ENCODE results near the gene CSPG4.

CSPG4 gene

GRCh38 chr15:75650908-75651809, 61.5 kb downstream of the CSPG4 start:
- H3K4me2 ChIP-seq (ENCODE audit: low read depth, low read length): no peak overlapping the region
- H3K9me3 ChIP-seq (replicated peaks; ENCODE audit: insufficient read depth, low read length): no peaks in the 10 kb centered on the region
- no peaks in the 10 kb centered on the region for H3K9me2 ChIP-seq (replicated peaks; ENCODE audit: insufficient read depth, low read length)
- no peak overlapping the region for H3K4me3 ChIP-seq (ENCODE audit: low read length)
- no peaks in the 10 kb centered on the region for H3K79me2 ChIP-seq (ENCODE audit: low read length)
- no peak for DNase-seq
- no peak overlapping the region for H3K27ac ChIP-seq (ENCODE audit: low read length)
- H3F3A ChIP-seq (ENCODE audit: insufficient read depth, low read length): no peaks in the 10 kb centered on the region
- no peak for TF ChIP-seq EZH2phosphoT487 (IDR thresholded peaks at IDR 0.05; ENCODE audit: low read length)
- TF ChIP-seq EZH2 (optimal IDR thresholded peaks at IDR 0.05; ENCODE audit: low read depth, low read length): no peak
- no peak for TF ChIP-seq CTCF (IDR thresholded peaks at IDR 0.05; ENCODE audit: low read length)
- H4K20me1 ChIP-seq (ENCODE audit: insufficient read depth, low read length): no peaks in the 10 kb centered on the region
- H3K9ac ChIP-seq (ENCODE audit: low read length): no peak overlapping the region
- H3K27me3 ChIP-seq (replicated peaks; ENCODE audit: insufficient read depth, low read length): peaks cover 24% of the 10 kb centered on the region
- no peaks in the 10 kb centered on the region for H3K36me3 ChIP-seq (replicated peaks; ENCODE audit: insufficient read depth, low read length)
- H2AFZ ChIP-seq (ENCODE audit: low read length): no peak overlapping the region
- no peaks in the 10 kb centered on the region for H3K4me1 ChIP-seq (ENCODE audit: low read length)

- Histone ChIP-seq H3K79me2 (ENCODE audit: low read length) (no peaks in the 10 kb centered on the region), H3K4me3 (ENCODE audit: low read length) (no peak overlapping the region), H2AFZ (ENCODE audit: low read length) (no peak overlapping the region), H3K9me2 (replicated peaks; ENCODE audit: insufficient read depth, low read length) (no peaks in the 10 kb centered on the region), H3K4me2 (ENCODE audit: low read depth, low read length) (no peak overlapping the region), H4K20me1 (ENCODE audit: insufficient read depth, low read length) (no peaks in the 10 kb centered on the region), H3K9me3 (replicated peaks; ENCODE audit: insufficient read depth, low read length) (no peaks in the 10 kb centered on the region), H3K36me3 (replicated peaks; ENCODE audit: insufficient read depth, low read length) (no peaks in the 10 kb centered on the region), H3K4me1 (ENCODE audit: low read length) (no peaks in the 10 kb centered on the region), H3K27me3 (replicated peaks; ENCODE audit: insufficient read depth, low read length) (peaks cover 28% of the 10 kb centered on the region), H3K27ac (ENCODE audit: low read length) (no peak overlapping the region), H3K9ac (ENCODE audit: low read length) (no peak overlapping the region), H3F3A (ENCODE audit: insufficient read depth, low read length) (no peaks in the 10 kb centered on the region)
- DNase-seq: no peak
- TF ChIP-seq EZH2 (optimal IDR thresholded peaks at IDR 0.05; ENCODE audit: low read depth, low read length): no peak
- no peak for TF ChIP-seq EZH2phosphoT487 (IDR thresholded peaks at IDR 0.05; ENCODE audit: low read length)
- no peak for TF ChIP-seq CTCF (IDR thresholded peaks at IDR 0.05; ENCODE audit: low read length)
Observed at GRCh38 chr15:75649848-75650247, 62.8 kb downstream of the CSPG4 start.

GRCh38 chr15:75649045-75649761, 63.4 kb downstream of the CSPG4 start:
- H2AFZ ChIP-seq (ENCODE audit: low read length): no peak overlapping the region
- no peak overlapping the region for H3K27ac ChIP-seq (ENCODE audit: low read length)
- H3K4me2 ChIP-seq (ENCODE audit: low read depth, low read length): no peak overlapping the region
- no peaks in the 10 kb centered on the region for H3K79me2 ChIP-seq (ENCODE audit: low read length)
- H3K27me3 ChIP-seq (replicated peaks; ENCODE audit: insufficient read depth, low read length): peaks cover 32% of the 10 kb centered on the region
- H4K20me1 ChIP-seq (ENCODE audit: insufficient read depth, low read length): no peaks in the 10 kb centered on the region
- no peak for TF ChIP-seq EZH2phosphoT487 (IDR thresholded peaks at IDR 0.05; ENCODE audit: low read length)
- no peak for TF ChIP-seq CTCF (IDR thresholded peaks at IDR 0.05; ENCODE audit: low read length)
- no peak for TF ChIP-seq EZH2 (optimal IDR thresholded peaks at IDR 0.05; ENCODE audit: low read depth, low read length)
- no peak for DNase-seq
- no peak overlapping the region for H3K9ac ChIP-seq (ENCODE audit: low read length)
- no peaks in the 10 kb centered on the region for H3K36me3 ChIP-seq (replicated peaks; ENCODE audit: insufficient read depth, low read length)
- no peaks in the 10 kb centered on the region for H3F3A ChIP-seq (ENCODE audit: insufficient read depth, low read length)
- no peaks in the 10 kb centered on the region for H3K4me1 ChIP-seq (ENCODE audit: low read length)
- no peaks in the 10 kb centered on the region for H3K9me2 ChIP-seq (replicated peaks; ENCODE audit: insufficient read depth, low read length)
- no peaks in the 10 kb centered on the region for H3K9me3 ChIP-seq (replicated peaks; ENCODE audit: insufficient read depth, low read length)
- H3K4me3 ChIP-seq (ENCODE audit: low read length): no peak overlapping the region

Measured in MM.1S (cell line).